NB4 (cell line): ENCODE results near the gene CLHC1.

Experiments used
- CTCF ChIP-seq: IDR thresholded peaks from one replicate; pipeline ENCODE4 v1.5.1; 2012; ENCODE audit warnings: low read depth, low read length
- MAX ChIP-seq: IDR thresholded peaks from 2 replicates; pipeline ENCODE4 v1.6.1; 2011; ENCODE audit warnings: low read depth, low read length
- POLR2A ChIP-seq: IDR thresholded peaks from 2 replicates; pipeline ENCODE4 v1.6.1; 2011; ENCODE audit warnings: mild to moderate bottlenecking; ENCODE audit not compliant: insufficient read length; ENCODE audit errors: extremely low read depth

- TF ChIP-seq CTCF (no peak), POLR2A (no peak), MAX (no peak)
Measured at GRCh38 chr2:55160422-55160821, 71.7 kb downstream of the CLHC1 start.
